HG02798 (cell line): ENCODE data around the gene COX6B2.

Source experiments
- ATAC-seq: cut with Tn5 transposase; IDR thresholded peaks from one replicate; pipeline ENCODE4 v1.9.1; 2021; ENCODE audit warnings: mild to moderate bottlenecking; ENCODE audit not compliant: unreplicated experiment, poor library complexity

The COX6B2 gene

GRCh38 chr19:55362990-55363716, 8.6 kb upstream of the COX6B2 start, which contains the start of gene GARIN5B:
Gene GARIN5B (minus strand): TSS chr19:55363260. CDS start chr19:55363066, 194 bp downstream.
- ATAC-seq: no peak

- ATAC-seq: no peak
Observed at GRCh38 chr19:55362174-55362989, 7.9 kb upstream of the COX6B2 start.

GRCh38 chr19:55360902-55361301, 6.4 kb upstream of the COX6B2 start:
- ATAC-seq: no peak

GRCh38 chr19:55358943-55359908, 4.7 kb upstream of the COX6B2 start:
- ATAC-seq: no peak

- no peak for ATAC-seq
Observed at GRCh38 chr19:55358493-55358892, 4.0 kb upstream of the COX6B2 start.

GRCh38 chr19:55355213-55355821, 798 bp upstream of the COX6B2 start:
- ATAC-seq: no peak

- ATAC-seq: no peak
Observed at GRCh38 chr19:55353803-55354697, 469 bp downstream of the COX6B2 start.

- ATAC-seq: no peak
Observed at GRCh38 chr19:55353356-55353802, 1.1 kb downstream of the COX6B2 start.

- no peak for ATAC-seq
Observed at GRCh38 chr19:55352549-55353145, 1.9 kb downstream of the COX6B2 start.

- no peak for ATAC-seq
Observed at GRCh38 chr19:55352040-55352439, 2.5 kb downstream of the COX6B2 start.

GRCh38 chr19:55350620-55351315, 3.8 kb downstream of the COX6B2 start:
- ATAC-seq: no peak

- no peak for ATAC-seq
Observed at GRCh38 chr19:55348317-55349034, 6.0 kb downstream of the COX6B2 start.

GRCh38 chr19:55347442-55348009, 7.0 kb downstream of the COX6B2 start:
- no peak for ATAC-seq

- no peak for ATAC-seq
Observed at GRCh38 chr19:55346725-55347441, 7.6 kb downstream of the COX6B2 start.

- no peak for ATAC-seq
Observed at GRCh38 chr19:55345818-55346724, 8.4 kb downstream of the COX6B2 start.
